ENCODE results near the gene SYNE2.

DNA sequence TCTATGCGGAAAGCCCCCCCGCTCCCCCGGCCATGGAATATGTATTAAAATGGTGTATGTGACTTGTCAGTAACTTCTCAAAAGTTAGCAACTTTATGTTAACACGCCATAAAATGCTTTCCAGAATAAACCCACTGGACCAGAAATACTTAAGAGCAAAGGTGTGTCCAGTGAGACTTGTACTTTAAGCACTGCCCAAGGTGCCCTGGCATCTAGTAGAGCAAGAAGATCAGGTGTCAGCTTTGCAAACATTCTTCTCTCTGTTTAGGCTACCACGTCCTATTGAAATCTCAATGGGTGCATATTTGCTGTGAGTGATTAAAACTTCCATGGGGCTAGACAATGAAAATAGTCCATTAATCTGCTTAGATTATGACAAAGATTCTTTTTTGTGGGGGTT is 240.1 kb downstream of the SYNE2 start:
- TF ChIP-seq, protein P1, sequence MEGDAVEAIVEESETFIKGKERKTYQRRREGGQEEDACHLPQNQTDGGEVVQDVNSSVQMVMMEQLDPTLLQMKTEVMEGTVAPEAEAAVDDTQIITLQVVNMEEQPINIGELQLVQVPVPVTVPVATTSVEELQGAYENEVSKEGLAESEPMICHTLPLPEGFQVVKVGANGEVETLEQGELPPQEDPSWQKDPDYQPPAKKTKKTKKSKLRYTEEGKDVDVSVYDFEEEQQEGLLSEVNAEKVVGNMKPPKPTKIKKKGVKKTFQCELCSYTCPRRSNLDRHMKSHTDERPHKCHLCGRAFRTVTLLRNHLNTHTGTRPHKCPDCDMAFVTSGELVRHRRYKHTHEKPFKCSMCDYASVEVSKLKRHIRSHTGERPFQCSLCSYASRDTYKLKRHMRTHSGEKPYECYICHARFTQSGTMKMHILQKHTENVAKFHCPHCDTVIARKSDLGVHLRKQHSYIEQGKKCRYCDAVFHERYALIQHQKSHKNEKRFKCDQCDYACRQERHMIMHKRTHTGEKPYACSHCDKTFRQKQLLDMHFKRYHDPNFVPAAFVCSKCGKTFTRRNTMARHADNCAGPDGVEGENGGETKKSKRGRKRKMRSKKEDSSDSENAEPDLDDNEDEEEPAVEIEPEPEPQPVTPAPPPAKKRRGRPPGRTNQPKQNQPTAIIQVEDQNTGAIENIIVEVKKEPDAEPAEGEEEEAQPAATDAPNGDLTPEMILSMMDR (IDR thresholded peaks at IDR 0.05; ENCODE audit: insufficient read depth, low read length, poor library complexity, severe bottlenecking), result no peak
- TF ChIP-seq EZH2phosphoT487 (conservative IDR thresholded peaks at IDR 0.05; ENCODE audit: low read length), result no peak

Data from SU-DHL-6 (cell line).